Bronchial epithelial cell (primary cell): Measurements from ENCODE around the gene CTR9. TPM values are rescaled to one million over a fixed set of nuclear protein-coding genes. Genes with fewer than 3 reads are reported as not detected.
A peak's percentile ranks its signal among the peaks of the same experiment; 100 is the strongest.

Source experiments
- DNase-seq: peaks from one replicate; pipeline ENCODE4 v3.0.0-alpha.2; 2010; ENCODE audit warnings: low read depth
- FAIRE-seq: peaks from 2 replicates; lab custom pipeline; 2011; peaks lifted over from hg19 to GRCh38; lab: Jason Lieb, UNC
- H3K27me3 ChIP-seq: 2 replicates; pipeline ENCODE4 v1.5.1; 2011; ENCODE audit warnings: low read length; ENCODE audit not compliant: control insufficient read depth, insufficient read depth
- H3K36me3 ChIP-seq: 2 replicates; pipeline ENCODE4 v1.5.1; 2011; ENCODE audit warnings: low read length; ENCODE audit not compliant: control insufficient read depth, insufficient read depth
- H3K4me3 ChIP-seq: 2 replicates; pipeline ENCODE4 v1.5.1; 2011; ENCODE audit warnings: mild to moderate bottlenecking, low read depth, low read length, control low read depth
- total RNA-seq: library from RNA; depleted of rRNA; stranded (reverse); fragments of >200 nt; gene quantifications from 2 replicates; pipeline ENCODE4 v1.2.1, GENCODE V29; 2014
- TF ChIP-seq, protein P1 (sequence below): IDR thresholded peaks from 2 replicates; pipeline ENCODE4 v1.5.1; 2011; ENCODE audit warnings: mild to moderate bottlenecking, moderate library complexity, low read length, control low read depth, inconsistent platforms; ENCODE audit not compliant: insufficient read depth, severe bottlenecking

CTR9 gene
- total RNA-seq: 16.8 and 24.7 TPM in 2 replicates

DNA sequence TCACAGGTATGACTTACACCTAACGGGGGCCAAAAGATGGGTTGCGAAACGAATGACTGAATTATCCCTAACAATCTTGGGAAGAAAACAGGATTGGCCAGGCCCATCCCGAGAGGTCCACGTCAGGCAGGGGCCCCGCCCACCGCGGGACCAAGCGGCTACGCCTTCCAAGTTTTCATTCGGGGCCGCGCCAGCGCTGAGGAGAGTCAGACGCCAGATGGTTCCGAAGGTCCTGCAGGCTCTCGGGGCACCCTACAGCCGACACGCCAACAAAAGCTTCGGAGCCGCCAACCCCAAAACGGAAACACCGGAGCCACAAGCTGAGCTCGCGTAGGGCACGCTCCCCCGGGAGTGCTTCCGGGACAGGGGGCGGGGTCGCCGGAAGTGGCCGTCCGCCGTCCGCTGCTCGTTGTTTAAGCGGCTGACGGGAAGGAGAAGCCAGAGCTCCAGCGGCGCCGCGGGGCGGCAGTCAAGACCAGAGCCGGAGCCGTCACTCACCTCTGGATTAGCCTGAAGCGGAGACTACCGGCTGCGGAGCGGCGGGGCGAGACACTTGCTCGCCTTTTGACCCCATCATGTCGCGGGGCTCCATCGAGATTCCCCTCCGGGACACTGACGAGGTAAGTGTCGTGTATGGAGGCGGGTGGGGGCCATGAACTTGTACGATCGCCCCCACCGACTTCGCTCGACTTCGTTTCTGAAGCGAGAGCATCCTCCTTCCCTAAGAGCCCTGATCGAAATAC is at the start of gene CTR9:
Gene CTR9 (plus strand): TSS at position 409 of the 743 bp plus-strand sequence. CDS start 167 bp downstream, at position 576.
- DNase-seq (peak; percentile 96), FAIRE-seq (no peak)
- H3K36me3 ChIP-seq: peaks cover 5% of the 10 kb centered on the region
- no peaks in the 10 kb centered on the region for H3K27me3 ChIP-seq
- TF ChIP-seq, protein P1, sequence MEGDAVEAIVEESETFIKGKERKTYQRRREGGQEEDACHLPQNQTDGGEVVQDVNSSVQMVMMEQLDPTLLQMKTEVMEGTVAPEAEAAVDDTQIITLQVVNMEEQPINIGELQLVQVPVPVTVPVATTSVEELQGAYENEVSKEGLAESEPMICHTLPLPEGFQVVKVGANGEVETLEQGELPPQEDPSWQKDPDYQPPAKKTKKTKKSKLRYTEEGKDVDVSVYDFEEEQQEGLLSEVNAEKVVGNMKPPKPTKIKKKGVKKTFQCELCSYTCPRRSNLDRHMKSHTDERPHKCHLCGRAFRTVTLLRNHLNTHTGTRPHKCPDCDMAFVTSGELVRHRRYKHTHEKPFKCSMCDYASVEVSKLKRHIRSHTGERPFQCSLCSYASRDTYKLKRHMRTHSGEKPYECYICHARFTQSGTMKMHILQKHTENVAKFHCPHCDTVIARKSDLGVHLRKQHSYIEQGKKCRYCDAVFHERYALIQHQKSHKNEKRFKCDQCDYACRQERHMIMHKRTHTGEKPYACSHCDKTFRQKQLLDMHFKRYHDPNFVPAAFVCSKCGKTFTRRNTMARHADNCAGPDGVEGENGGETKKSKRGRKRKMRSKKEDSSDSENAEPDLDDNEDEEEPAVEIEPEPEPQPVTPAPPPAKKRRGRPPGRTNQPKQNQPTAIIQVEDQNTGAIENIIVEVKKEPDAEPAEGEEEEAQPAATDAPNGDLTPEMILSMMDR: peak; percentile 60
- peak within 1 kb of the TSS; percentile 90 for H3K4me3 ChIP-seq

DNA sequence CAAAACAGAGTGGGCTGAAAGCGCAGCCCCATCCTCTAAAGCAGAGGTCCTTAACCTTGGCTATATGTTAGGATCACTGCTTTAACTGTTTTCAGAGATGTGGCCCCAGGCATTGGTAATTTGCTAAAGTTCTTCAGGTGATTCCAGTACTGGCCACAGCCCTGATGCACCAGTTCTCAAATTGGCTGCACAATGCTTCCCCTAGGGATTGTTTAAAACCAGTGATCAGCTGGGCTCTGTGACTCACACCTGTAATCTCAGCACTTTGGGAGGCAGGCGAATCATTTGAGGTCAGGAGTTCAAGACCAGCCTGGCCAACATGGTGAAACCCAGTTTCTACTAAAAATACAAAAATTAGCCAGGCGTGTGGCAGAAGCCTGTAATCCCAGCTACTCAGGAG is 49.1 kb upstream of the CTR9 start:
- DNase-seq: peak; percentile 21
- H3K4me3 ChIP-seq: no peak overlapping the region
- TF ChIP-seq, protein P1: no peak
- no peak for FAIRE-seq
- peaks cover 1% of the 10 kb centered on the region for H3K27me3 ChIP-seq
- H3K36me3 ChIP-seq: no peaks in the 10 kb centered on the region

DNA sequence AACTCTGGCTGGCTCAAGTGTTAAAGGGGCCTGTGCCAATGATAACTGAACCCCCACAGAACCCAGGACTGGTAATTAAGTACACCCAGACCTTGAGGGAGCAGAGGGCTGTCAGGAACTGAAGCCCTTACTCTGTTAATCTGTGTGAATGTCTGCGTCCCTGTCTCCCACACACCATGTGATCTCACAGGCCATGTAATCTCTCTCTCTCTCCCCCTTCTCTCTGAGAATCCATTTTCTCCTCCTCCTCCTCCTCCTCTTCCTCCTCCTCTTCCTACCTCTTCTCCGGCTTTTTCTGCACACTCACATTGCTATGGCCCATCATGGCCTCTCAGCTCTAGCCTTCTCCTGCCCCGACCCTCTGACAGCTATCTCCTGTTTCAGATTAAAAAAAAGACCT is 42.9 kb upstream of the CTR9 start:
- TF ChIP-seq, protein P1: no peak
- FAIRE-seq (peak; percentile 47), DNase-seq (no peak)
- peaks cover 4% of the 10 kb centered on the region for H3K27me3 ChIP-seq
- H3K36me3 ChIP-seq: no peaks in the 10 kb centered on the region
- H3K4me3 ChIP-seq: no peak overlapping the region

DNA sequence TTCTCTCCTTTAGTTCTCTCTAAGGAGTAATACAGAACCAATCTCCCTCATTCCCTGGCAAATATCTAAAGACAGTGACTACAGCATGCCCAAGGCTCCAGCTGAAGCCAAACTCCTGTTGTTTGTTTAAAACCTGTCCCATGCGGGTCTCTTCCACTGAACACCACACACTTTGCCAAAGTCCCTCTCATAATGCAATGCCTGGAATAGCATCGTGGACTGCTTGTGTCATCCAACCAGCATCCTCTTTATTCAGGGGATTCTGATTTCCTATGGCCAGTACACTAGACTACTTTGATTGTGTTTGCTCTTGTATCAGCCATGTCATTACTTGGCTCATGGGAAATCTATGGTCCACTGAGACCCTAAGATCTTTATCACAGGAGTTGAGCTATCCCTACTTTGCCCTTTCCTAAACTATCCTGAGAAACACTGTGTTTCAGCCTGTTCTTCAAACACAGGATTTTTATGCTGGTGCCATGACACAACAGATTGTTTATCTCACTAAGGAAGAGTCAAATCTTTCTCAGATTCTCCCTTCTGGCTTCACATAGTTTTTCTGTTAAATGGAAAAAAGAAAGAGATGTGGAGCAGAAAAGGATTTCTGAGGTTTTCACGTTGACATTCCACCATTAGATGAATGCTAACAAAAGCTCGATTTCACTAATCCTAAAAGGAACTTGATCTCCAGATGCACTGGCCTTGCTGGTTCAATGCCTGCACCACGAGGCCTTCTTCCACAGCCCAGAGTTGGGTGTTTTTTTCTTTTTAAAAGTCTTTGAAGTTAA is 41.6 kb upstream of the CTR9 start:
- FAIRE-seq (no peak), DNase-seq (no peak)
- no peaks in the 10 kb centered on the region for H3K36me3 ChIP-seq
- peaks cover 3% of the 10 kb centered on the region for H3K27me3 ChIP-seq
- H3K4me3 ChIP-seq: no peak overlapping the region
- TF ChIP-seq, protein P1: no peak

DNA sequence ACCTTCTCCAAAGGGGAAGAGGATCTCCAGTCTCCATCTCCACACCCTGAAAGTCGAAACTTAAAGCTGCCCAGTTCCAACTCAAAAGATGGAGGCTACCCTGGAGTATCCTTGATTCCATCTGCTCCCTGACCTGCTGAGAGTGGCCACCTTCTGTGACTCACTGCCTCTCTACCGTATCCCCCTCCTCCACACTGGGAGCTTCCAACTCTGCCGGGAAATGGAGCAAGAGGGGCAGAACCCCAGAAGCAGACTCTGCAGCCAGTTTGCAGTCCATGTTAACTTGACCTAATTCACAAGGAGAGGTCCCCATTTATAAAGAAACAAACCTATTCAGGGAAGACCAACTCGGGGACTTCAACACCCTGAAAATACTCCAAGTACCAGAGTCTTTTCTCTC is 35.5 kb upstream of the CTR9 start:
- TF ChIP-seq, protein P1: no peak
- no peak overlapping the region for H3K4me3 ChIP-seq
- FAIRE-seq: peak; percentile 13
- no peak for DNase-seq
- H3K36me3 ChIP-seq: no peaks in the 10 kb centered on the region
- no peaks in the 10 kb centered on the region for H3K27me3 ChIP-seq
